PC-3 (cell line): ENCODE results near the gene CTNNBIP1. TPM values are rescaled to one million over a fixed set of nuclear protein-coding genes. Genes with fewer than 3 reads are reported as not detected.

Source experiments
- ATAC-seq: fragments of 200-7000 bp; cut with Tn5 transposase; 2 replicates; pipeline ENCODE4 v1.9.1; 2020; ENCODE audit warnings: mild to moderate bottlenecking, moderate library complexity
- BruUV-seq: library from RNA; stranded (reverse); fragments of 400-500 nt; replicated peaks from 2 replicates; lab custom pipeline; 2021; lab: Mats Ljungman, UMichigan
- CTCF ChIA-PET: fragments of 300-600 bp; sonication (Branson Sonifier 250); formaldehyde crosslinking; loops from one replicate; lab custom pipeline; 2022; ENCODE audit warnings: antibody characterized with exemption; lab: Charles Lee
- POLR2A ChIA-PET: fragments of 300-600 bp; sonication (Branson Sonifier 250); formaldehyde crosslinking; loops from one replicate; lab custom pipeline; 2022; ENCODE audit warnings: antibody characterized with exemption; ENCODE audit not compliant: unreplicated experiment; lab: Charles Lee
- DNase-seq: peaks from one replicate; pipeline ENCODE4 v3.0.0-alpha.2; 2015
- H2AFZ ChIP-seq: fragments of 300-600 bp; sonication (generic); 2 replicates; pipeline ENCODE4 v1.6.0; 2016; ENCODE audit warnings: antibody characterized with exemption, low read length
- H3F3A ChIP-seq: fragments of 300-600 bp; sonication (generic); one replicate; pipeline ENCODE4 v1.6.0; 2017; ENCODE audit warnings: antibody characterized with exemption, low read length, control low read depth, mild to moderate bottlenecking; ENCODE audit not compliant: unreplicated experiment
- H3K27ac ChIP-seq: fragments of 300-600 bp; sonication (generic); 2 replicates; pipeline ENCODE4 v1.5.1; 2016; ENCODE audit warnings: mild to moderate bottlenecking, low read length
- H3K27me3 ChIP-seq: fragments of 300-600 bp; sonication (generic); 2 replicates; pipeline ENCODE4 v1.6.1; 2016; ENCODE audit warnings: low read length, mixed read lengths
- H3K36me3 ChIP-seq: fragments of 300-600 bp; sonication (generic); 2 replicates; pipeline ENCODE4 v1.6.1; 2016; ENCODE audit warnings: low read depth, mixed run types, low read length, mixed read lengths
- H3K4me1 ChIP-seq: fragments of 300-600 bp; sonication (generic); 2 replicates; pipeline ENCODE4 v1.5.1; 2016; ENCODE audit warnings: low read length; ENCODE audit not compliant: insufficient read depth
- H3K4me2 ChIP-seq: fragments of 300-600 bp; sonication (generic); 2 replicates; pipeline ENCODE4 v1.6.0; 2016; ENCODE audit warnings: low read length
- H3K4me3 ChIP-seq: fragments of 300-600 bp; sonication (generic); 2 replicates; pipeline ENCODE4 v1.5.1; 2016; ENCODE audit warnings: mild to moderate bottlenecking, low read length, mixed read lengths
- H3K79me2 ChIP-seq: fragments of 300-600 bp; sonication (generic); 2 replicates; pipeline ENCODE4 v1.6.1; 2017; ENCODE audit warnings: low read length, mixed read lengths
- H3K9ac ChIP-seq: fragments of 300-600 bp; sonication (generic); 2 replicates; pipeline ENCODE4 v1.6.0; 2016; ENCODE audit warnings: mild to moderate bottlenecking, low read length
- H3K9me2 ChIP-seq: fragments of 300-600 bp; sonication (generic); replicated peaks from 2 replicates; pipeline ENCODE4 v1.6.1; 2016; ENCODE audit warnings: mixed run types, low read length, mixed read lengths
- H3K9me3 ChIP-seq: fragments of 300-600 bp; sonication (generic); 2 replicates; pipeline ENCODE4 v1.6.1; 2016; ENCODE audit warnings: low read length, mixed read lengths
- H4K20me1 ChIP-seq: fragments of 300-600 bp; sonication (generic); 2 replicates; pipeline ENCODE4 v1.6.1; 2016; ENCODE audit warnings: low read length, mixed read lengths
- CTCF ChIP-seq: fragments of 300-600 bp; sonication (generic); conservative IDR thresholded peaks from 2 replicates; pipeline ENCODE4 v1.5.1; 2017; ENCODE audit warnings: antibody characterized with exemption, low read depth, mild to moderate bottlenecking, low read length
- EZH2 ChIP-seq: fragments of 300-600 bp; sonication (generic); IDR thresholded peaks from one replicate; pipeline ENCODE4 v1.6.1; 2017; ENCODE audit warnings: antibody characterized with exemption, mild to moderate bottlenecking, low read length; ENCODE audit not compliant: unreplicated experiment
- EZH2phosphoT487 ChIP-seq: fragments of 300-600 bp; sonication (generic); IDR thresholded peaks from 2 replicates; pipeline ENCODE4 v1.6.1; 2018; ENCODE audit warnings: mild to moderate bottlenecking, antibody characterized with exemption, low read length, borderline replicate concordance
- intact Hi-C: fragments of 100-400 bp; cut with micrococcal nuclease; formaldehyde crosslinking; loops from 2 replicates; pipeline ENCODE4 v1.9.0; 2023
- total RNA-seq: library from RNA; depleted of rRNA; stranded (reverse); fragments of >200 nt; gene quantifications from 2 replicates; pipeline ENCODE4 v1.2.3, GENCODE V29; 2014

CTNNBIP1 gene
- total RNA-seq, 1 experiment from 2014 or later: 78.1 TPM

- no peak overlapping the region for H3K4me3 ChIP-seq
- H3K9ac ChIP-seq: no peak overlapping the region
- ATAC-seq (no peak), DNase-seq (no peak)
- BruUV-seq: no TSS peak
- H2AFZ ChIP-seq: no peak overlapping the region
- intact Hi-C loops: no loop called here
- no peaks in the 10 kb centered on the region for H3K9me2 ChIP-seq
- H3K36me3 ChIP-seq: 0 out of 2 replicates have a peak, but pooled peaks cover 3% of the 10 kb centered on the region
- CTCF ChIA-PET: interaction anchor here (0.6 kb wide), 1 partner anchor 527 kb away, joined by 3 read pairs; no protein-coding TSS in a partner anchor
- no peaks in the 10 kb centered on the region for H3F3A ChIP-seq
- H3K27ac ChIP-seq: no peak overlapping the region
- peaks cover 100% of the 10 kb centered on the region for H3K79me2 ChIP-seq
- H3K9me3 ChIP-seq: no peaks in the 10 kb centered on the region
- H3K27me3 ChIP-seq: no peaks in the 10 kb centered on the region
- POLR2A ChIA-PET: interaction anchor here (0.6 kb wide), 1 partner anchor 77 kb away, joined by 5 read pairs; no protein-coding TSS in a partner anchor
- no peak for TF ChIP-seq EZH2phosphoT487
- TF ChIP-seq CTCF: no peak
- TF ChIP-seq EZH2: no peak
- H4K20me1 ChIP-seq: peaks cover 13% of the 10 kb centered on the region; the same call in 1 of the 2 replicates
- no peak overlapping the region for H3K4me2 ChIP-seq
- H3K4me1 ChIP-seq: peaks cover 5% of the 10 kb centered on the region; the same call in 1 of the 2 replicates
Measured at GRCh38 chr1:9816199-9816598, 93.9 kb downstream of the CTNNBIP1 start.

GRCh38 chr1:9815150-9815549 lies 94.9 kb downstream of the CTNNBIP1 start:
- H3K27me3 ChIP-seq: no peaks in the 10 kb centered on the region
- no peaks in the 10 kb centered on the region for H3K9me2 ChIP-seq
- H3K9me3 ChIP-seq: no peaks in the 10 kb centered on the region
- H4K20me1 ChIP-seq: peaks cover 12% of the 10 kb centered on the region; the same call in 1 of the 2 replicates
- POLR2A ChIA-PET: no interaction called here
- H3K9ac ChIP-seq: no peak overlapping the region
- H3K79me2 ChIP-seq: peaks cover 99% of the 10 kb centered on the region
- DNase-seq (no peak), ATAC-seq (no peak)
- H3K4me3 ChIP-seq: no peak overlapping the region
- TF ChIP-seq CTCF (no peak), EZH2 (no peak), EZH2phosphoT487 (no peak)
- H2AFZ ChIP-seq: no peak overlapping the region
- intact Hi-C loops: no loop called here
- no peak overlapping the region for H3K4me2 ChIP-seq
- H3K4me1 ChIP-seq: no peaks in the 10 kb centered on the region
- no TSS peak for BruUV-seq
- H3K27ac ChIP-seq: no peak overlapping the region
- CTCF ChIA-PET: no interaction called here
- H3F3A ChIP-seq: no peaks in the 10 kb centered on the region
- H3K36me3 ChIP-seq: 0 out of 2 replicates have a peak, but pooled peaks cover 3% of the 10 kb centered on the region

- H3K4me1 ChIP-seq: no peaks in the 10 kb centered on the region
- no peak overlapping the region for H3K27ac ChIP-seq
- H3K4me2 ChIP-seq: no peak overlapping the region
- CTCF ChIA-PET: no interaction called here
- POLR2A ChIA-PET: no interaction called here
- H3K79me2 ChIP-seq: peaks cover 98% of the 10 kb centered on the region
- ATAC-seq: no peak
- H3K9ac ChIP-seq: no peak overlapping the region
- 0 out of 2 replicates have a peak, but pooled peaks cover 3% of the 10 kb centered on the region for H3K36me3 ChIP-seq
- H3K27me3 ChIP-seq: no peaks in the 10 kb centered on the region
- no peak overlapping the region for H2AFZ ChIP-seq
- no peak for DNase-seq
- H3K4me3 ChIP-seq: no peak overlapping the region
- H3K9me2 ChIP-seq: no peaks in the 10 kb centered on the region
- BruUV-seq: no TSS peak
- no peaks in the 10 kb centered on the region for H3F3A ChIP-seq
- H3K9me3 ChIP-seq: no peaks in the 10 kb centered on the region
- peaks cover 12% of the 10 kb centered on the region; the same call in 1 of the 2 replicates for H4K20me1 ChIP-seq
- intact Hi-C loops: no loop called here
- TF ChIP-seq CTCF: no peak
- TF ChIP-seq EZH2phosphoT487: no peak
- no peak for TF ChIP-seq EZH2
Measured at GRCh38 chr1:9814619-9815018, 95.5 kb downstream of the CTNNBIP1 start.
